Stimulated activated CD8-positive, alpha-beta memory T cell treated with anti-CD3 and anti-CD28 coated beads, Interleukin-2, amount 100 ng/mL, for 48 hours (primary cell): ENCODE results near the gene SMAD2.
"Not testable (repeated sequence)": the region's sequence is repeated elsewhere in the genome, so short reads cannot be mapped to it uniquely, and the experiment has no call there.

ENCODE experiments used
- DNase-seq, 2 donors: peaks; one replicate each; pipeline ENCODE4 v3.0.0-alpha.2; 2020; ENCODE audit warnings: low read depth in 2 of 2

SMAD2 gene

DNA sequence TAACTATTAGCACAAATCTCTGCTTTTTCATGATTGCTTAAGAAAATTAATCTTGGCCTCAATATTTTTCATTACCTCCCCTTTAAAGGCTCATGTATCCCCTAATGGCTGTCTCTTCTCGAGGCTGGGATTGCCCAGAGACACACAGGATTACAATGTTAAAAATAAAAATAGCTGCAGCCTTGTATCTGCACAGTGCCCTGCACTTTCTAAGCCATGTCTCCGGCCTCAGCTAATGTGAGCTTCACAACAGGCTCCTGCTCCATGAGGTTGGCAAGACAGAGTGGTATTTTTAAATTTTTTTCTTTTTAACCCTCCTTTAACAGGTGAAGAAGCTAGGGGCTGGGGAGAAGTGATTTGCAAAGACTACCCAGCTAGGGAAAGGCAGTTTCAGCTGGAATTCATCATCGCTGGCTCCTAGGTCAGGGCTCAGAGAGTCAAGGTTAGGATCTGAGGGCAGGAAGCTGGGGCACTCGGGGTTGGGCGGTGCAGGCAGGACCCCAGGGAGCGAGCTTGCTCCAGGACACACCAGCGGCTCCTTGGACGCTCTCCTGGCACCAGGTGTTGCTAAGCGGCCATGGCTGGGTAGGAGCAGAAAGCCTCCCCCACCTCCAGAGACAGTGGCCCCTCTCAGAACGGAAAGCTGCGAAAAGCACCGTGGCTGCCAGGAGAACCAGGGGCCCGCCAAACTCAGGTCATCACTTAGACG lies 135.6 kb downstream of the SMAD2 start:
- no peak for DNase-seq

GRCh38 chr18:47793609-47794008 lies 136.8 kb downstream of the SMAD2 start:
- no peak for DNase-seq

DNA sequence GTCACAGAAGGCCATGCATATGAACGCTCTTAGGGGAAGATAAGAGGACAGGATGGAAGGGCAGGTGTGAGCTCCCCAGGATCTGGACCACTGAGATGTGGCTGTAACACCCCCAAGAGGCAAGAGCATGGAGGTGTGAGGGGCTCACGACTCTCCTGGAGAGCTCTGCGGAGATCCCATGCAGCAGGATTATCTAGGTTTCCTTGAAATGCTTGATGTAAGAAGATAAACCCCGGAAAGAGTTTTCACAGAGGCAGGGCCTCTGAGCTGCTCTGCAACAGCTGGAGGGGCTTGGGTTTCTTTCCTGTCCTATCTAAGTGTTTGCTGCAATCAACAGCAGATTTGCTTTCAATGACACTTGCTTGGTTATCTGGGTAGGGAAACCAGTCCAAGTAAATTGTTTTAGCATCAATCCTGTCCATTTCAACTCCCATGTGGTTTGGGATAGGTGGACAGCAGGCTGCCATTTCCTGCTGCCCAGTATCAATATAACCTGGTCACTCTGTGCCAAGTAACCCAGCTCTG lies 138.9 kb downstream of the SMAD2 start:
- DNase-seq: no peak

DNA sequence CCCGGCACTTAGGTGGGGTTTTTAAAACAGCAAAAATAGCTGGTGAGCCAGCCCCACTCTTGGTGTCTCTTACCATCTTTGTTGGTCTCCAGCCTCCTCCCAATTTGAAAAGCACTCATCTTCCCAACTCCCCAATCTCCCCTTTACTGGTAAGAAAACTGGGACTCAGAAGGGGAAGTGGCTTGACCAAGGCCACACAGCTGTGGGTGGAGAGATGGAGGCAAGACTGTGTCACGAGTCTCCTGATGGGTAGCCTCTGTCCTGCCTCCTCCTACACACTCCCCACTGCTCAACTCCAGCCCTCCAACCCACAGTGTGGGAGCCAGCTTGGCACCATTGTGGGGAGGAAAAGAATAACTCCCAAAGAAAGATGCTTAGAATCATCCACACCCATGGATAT lies 140.4 kb downstream of the SMAD2 start:
- DNase-seq: no peak

DNA sequence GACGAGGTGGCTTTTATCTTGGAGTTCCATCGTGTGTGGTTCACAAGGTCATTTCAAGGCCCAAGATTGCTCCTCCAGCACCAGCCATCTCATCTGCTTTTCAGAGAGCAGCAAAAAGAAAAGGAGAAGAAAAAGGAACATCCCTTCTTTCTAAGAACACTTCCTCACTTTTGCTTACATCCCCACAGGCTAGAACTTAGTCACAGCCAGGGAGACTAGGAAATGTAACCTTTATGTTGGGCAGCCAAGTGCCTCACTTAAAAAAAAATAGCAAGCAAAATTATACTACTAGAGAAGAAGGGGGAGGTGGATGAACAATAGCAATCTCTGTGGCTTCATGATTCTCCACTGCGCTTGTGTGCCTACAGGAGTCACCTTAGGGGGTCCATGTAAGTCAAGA lies 141.8 kb downstream of the SMAD2 start:
- no peak for DNase-seq

- no peak for DNase-seq
These were observed 148.9 kb downstream of the SMAD2 start for GRCh38 chr18:47781561-47781960.

- no peak for DNase-seq
These were observed 150.3 kb downstream of the SMAD2 start for GRCh38 chr18:47780011-47780725.

GRCh38 chr18:47779381-47779780 lies 151.1 kb downstream of the SMAD2 start:
- no peak for DNase-seq

- DNase-seq: no peak
These were observed 152.8 kb downstream of the SMAD2 start for GRCh38 chr18:47777626-47778025.

GRCh38 chr18:47775961-47776360 lies 154.5 kb downstream of the SMAD2 start:
- no peak for DNase-seq

GRCh38 chr18:47773931-47774330 lies 156.5 kb downstream of the SMAD2 start:
- no peak for DNase-seq

DNA sequence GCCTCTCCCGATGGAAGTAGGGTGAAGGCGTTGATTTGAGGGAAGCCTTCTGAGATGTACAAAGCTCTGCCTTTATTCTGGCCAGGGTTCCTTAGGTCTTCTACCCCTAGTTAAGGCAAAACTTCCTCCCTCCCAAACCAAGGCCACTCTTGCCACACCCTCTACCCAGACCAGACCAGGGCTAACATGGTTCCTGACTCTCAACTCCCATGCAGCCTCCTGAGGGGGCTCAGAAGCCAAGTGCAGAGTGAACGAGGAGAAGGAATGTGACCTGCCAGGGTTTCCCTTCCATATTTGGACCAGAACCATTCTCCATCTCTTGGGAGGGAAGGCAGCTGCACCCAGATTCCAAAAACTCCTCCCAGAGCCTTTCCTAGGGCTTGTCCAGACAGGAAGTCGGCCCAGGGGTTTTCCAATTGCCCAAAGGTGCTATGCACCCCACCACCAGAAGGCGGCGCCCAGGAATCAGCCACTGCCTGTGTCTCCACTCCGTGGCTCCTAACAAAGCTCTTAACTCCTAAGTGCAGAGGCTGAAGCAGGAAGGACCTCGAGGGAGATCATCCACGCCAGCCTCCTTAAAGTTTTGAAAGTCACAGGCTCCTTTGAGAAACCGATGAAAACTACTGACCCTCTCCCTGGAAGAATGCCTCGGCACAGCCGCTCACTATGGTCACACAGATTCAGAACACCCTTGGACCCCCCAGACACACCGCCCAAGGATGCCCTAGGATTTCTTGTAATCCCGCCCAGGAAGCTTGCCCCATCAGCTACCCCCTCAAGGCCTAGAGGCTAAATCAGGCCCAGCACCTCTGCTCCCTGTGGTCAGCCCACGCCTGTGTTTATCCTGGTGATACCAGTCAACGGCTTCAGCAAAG lies 157.8 kb downstream of the SMAD2 start:
- peak; percentile 53 to 61 for DNase-seq

DNA sequence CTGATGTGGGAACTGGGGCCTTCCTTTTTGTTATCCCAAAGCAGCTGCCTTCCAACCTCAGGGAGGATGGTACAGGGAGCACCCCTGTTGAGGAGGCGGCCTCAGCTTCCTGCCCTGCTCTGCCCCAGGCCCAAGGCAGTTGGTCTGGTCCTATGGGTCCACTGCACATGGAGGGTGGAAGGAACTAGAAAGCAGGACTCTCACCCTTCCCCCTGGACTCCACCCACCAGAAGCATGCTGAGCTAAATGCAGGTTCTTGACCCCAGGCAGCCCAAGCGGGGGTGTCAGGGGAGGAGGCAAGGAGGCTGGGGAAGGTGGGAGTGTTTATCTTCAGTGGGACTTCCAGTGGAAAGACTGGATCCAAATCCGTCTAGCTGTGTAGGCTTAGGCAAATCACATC lies 158.5 kb downstream of the SMAD2 start:
- DNase-seq: no peak

- DNase-seq: no peak
These were observed 162.8 kb downstream of the SMAD2 start for GRCh38 chr18:47767699-47768098.

DNA sequence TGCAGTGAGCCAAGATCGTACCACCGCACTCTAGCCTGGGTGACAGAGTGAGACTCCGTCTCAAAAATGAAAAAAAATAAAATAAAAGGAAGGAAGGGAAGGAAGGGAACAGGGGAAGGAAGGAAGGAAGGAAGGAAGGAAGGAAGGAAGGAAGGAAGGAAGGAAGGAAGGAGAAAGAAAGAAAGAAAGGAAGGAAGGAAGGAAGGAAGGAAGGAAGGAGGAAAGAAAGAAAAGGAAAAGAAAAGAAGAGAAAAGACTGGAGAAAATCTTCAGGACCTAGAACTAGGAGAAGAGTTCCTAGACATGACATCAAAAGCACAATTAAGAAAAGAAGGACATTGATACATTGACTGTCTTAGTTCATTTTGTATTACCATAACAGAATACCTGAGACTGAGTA lies 163.3 kb downstream of the SMAD2 start:
- DNase-seq: not testable (repeated sequence)
